PC-9 (cell line): ENCODE results near the gene FARP1. TPM values are rescaled to one million over a fixed set of nuclear protein-coding genes. Genes with fewer than 3 reads are reported as not detected.

Source experiments
- BruUV-seq: library from RNA; stranded (reverse); fragments of 400-500 nt; replicated peaks from 2 replicates; lab custom pipeline; 2021; lab: Mats Ljungman, UMichigan
- CTCF ChIA-PET: fragments of 300-600 bp; sonication (Branson Sonifier 250); formaldehyde crosslinking; loops from one replicate; lab custom pipeline; 2022; ENCODE audit warnings: antibody characterized with exemption; lab: Charles Lee
- POLR2A ChIA-PET: fragments of 300-600 bp; sonication (Branson Sonifier 250); formaldehyde crosslinking; loops from one replicate; lab custom pipeline; 2022; ENCODE audit warnings: antibody characterized with exemption; ENCODE audit not compliant: unreplicated experiment; lab: Charles Lee
- DNase-seq, 2 experiments: peaks; one replicate each; pipeline versions ENCODE4 v3.0.0 to v3.0.0-alpha.2; 2015 to 2022; ENCODE audit warnings: mixed read lengths in 1 of 2
- H2AFZ ChIP-seq: fragments of 200-600 bp; sonication (generic); 2 replicates; pipeline ENCODE4 v1.8.1; 2017; ENCODE audit warnings: antibody characterized with exemption
- H3F3A ChIP-seq: fragments of 200-600 bp; sonication (generic); 2 replicates; pipeline ENCODE4 v1.8.1; 2017; ENCODE audit warnings: antibody characterized with exemption, mild to moderate bottlenecking, low read depth; ENCODE audit not compliant: insufficient read depth
- H3K27ac ChIP-seq: fragments of 200-600 bp; sonication (generic); 2 replicates; pipeline ENCODE4 v1.6.1; 2016; ENCODE audit warnings: mixed run types
- H3K27me3 ChIP-seq: fragments of 200-600 bp; sonication (generic); 2 replicates; pipeline ENCODE4 v1.6.1; 2016; ENCODE audit warnings: low read depth, mixed run types; ENCODE audit not compliant: insufficient read depth
- H3K36me3 ChIP-seq: fragments of 200-600 bp; sonication (generic); 2 replicates; pipeline ENCODE4 v1.6.1; 2016; ENCODE audit warnings: low read depth, mixed run types
- H3K4me1 ChIP-seq: fragments of 200-600 bp; sonication (generic); replicated peaks from 2 replicates; pipeline ENCODE4 v1.6.1; 2016; ENCODE audit warnings: mixed run types; ENCODE audit not compliant: insufficient read depth
- H3K4me2 ChIP-seq: fragments of 200-600 bp; sonication (generic); 2 replicates; pipeline ENCODE4 v1.6.1; 2017; ENCODE audit warnings: mixed run types
- H3K4me3 ChIP-seq: fragments of 200-600 bp; sonication (generic); 2 replicates; pipeline ENCODE4 v1.6.1; 2016; ENCODE audit warnings: mixed run types
- H3K79me2 ChIP-seq: fragments of 200-600 bp; sonication (generic); 2 replicates; pipeline ENCODE4 v1.6.1; 2017; ENCODE audit warnings: low read depth, mixed run types
- H3K9me2 ChIP-seq: fragments of 200-600 bp; sonication (generic); 2 replicates; pipeline ENCODE4 v1.8.1; 2017; ENCODE audit warnings: mild to moderate bottlenecking; ENCODE audit not compliant: insufficient read depth
- H3K9me3 ChIP-seq: fragments of 200-600 bp; sonication (generic); 2 replicates; pipeline ENCODE4 v1.8.1; 2016; ENCODE audit warnings: low read depth; ENCODE audit not compliant: insufficient read depth
- H4K20me1 ChIP-seq: fragments of 200-600 bp; sonication (generic); 2 replicates; pipeline ENCODE4 v1.8.1; 2017; ENCODE audit not compliant: insufficient read depth
- CTCF ChIP-seq: fragments of 200-600 bp; sonication (generic); conservative IDR thresholded peaks from 2 replicates; pipeline ENCODE4 v1.6.1; 2017; ENCODE audit warnings: mixed run types, antibody characterized with exemption, mild to moderate bottlenecking, moderate library complexity
- EZH2 ChIP-seq: fragments of 200-600 bp; sonication (generic); IDR thresholded peaks from 2 replicates; pipeline ENCODE4 v1.8.0; 2017; ENCODE audit warnings: antibody characterized with exemption, low read depth
- intact Hi-C: fragments of 100-400 bp; cut with micrococcal nuclease; formaldehyde crosslinking; loops from one replicate; pipeline ENCODE4 v1.10.0; 2022; ENCODE audit not compliant: unreplicated experiment
- total RNA-seq: library from RNA; stranded (reverse); gene quantifications from 2 replicates; pipeline ENCODE4 v1.2.3, GENCODE V29; 2021

Gene FARP1
- total RNA-seq, 1 experiment from 2014 or later, result 62.1 TPM

- H3K79me2 ChIP-seq, result 0 out of 2 replicates have a peak, but pooled peaks cover 6% of the 10 kb centered on the region
- CTCF ChIA-PET, result no interaction called here
- H4K20me1 ChIP-seq, result no peaks in the 10 kb centered on the region
- H3K36me3 ChIP-seq, result no peaks in the 10 kb centered on the region
- H3K4me1 ChIP-seq, result peaks cover 11% of the 10 kb centered on the region; the same call in 1 of the 2 replicates
- no peak overlapping the region for H3K27ac ChIP-seq
- TF ChIP-seq CTCF, result no peak
- no peak for TF ChIP-seq EZH2
- no peaks in the 10 kb centered on the region for H3K9me3 ChIP-seq
- no peak overlapping the region for H3K4me3 ChIP-seq
- H3K27me3 ChIP-seq, result no peaks in the 10 kb centered on the region
- no peaks in the 10 kb centered on the region for H3K9me2 ChIP-seq
- no peak overlapping the region for H3K4me2 ChIP-seq
- POLR2A ChIA-PET, result no interaction called here
- intact Hi-C loops, result no loop called here
- H3F3A ChIP-seq, result no peaks in the 10 kb centered on the region
- BruUV-seq, result no TSS peak
- DNase-seq, result no peak
- H2AFZ ChIP-seq, result no peak overlapping the region
These were observed 132.1 kb downstream of the FARP1 start for GRCh38 chr13:98274921-98275487.

GRCh38 chr13:98275681-98276171 is 132.8 kb downstream of the FARP1 start:
- Histone ChIP-seq H3K4me2 (no peak overlapping the region), H3K79me2 (0 out of 2 replicates have a peak, but pooled peaks cover 6% of the 10 kb centered on the region), H3K27me3 (no peaks in the 10 kb centered on the region), H2AFZ (no peak overlapping the region), H3K27ac (no peak overlapping the region), H3F3A (no peaks in the 10 kb centered on the region), H3K4me3 (no peak overlapping the region), H3K36me3 (no peaks in the 10 kb centered on the region), H3K9me2 (no peaks in the 10 kb centered on the region), H4K20me1 (no peaks in the 10 kb centered on the region), H3K4me1 (peaks cover 11% of the 10 kb centered on the region; the same call in 1 of the 2 replicates), H3K9me3 (no peaks in the 10 kb centered on the region)
- BruUV-seq, result no TSS peak
- TF ChIP-seq EZH2 (no peak), CTCF (no peak)
- no peak for DNase-seq
- ChIA-PET POLR2A (no interaction called here), CTCF (no interaction called here)
- intact Hi-C loops, result no loop called here

GRCh38 chr13:98276486-98276885 is 133.6 kb downstream of the FARP1 start:
- no TSS peak for BruUV-seq
- no peak overlapping the region for H3K4me2 ChIP-seq
- H3K36me3 ChIP-seq, result no peaks in the 10 kb centered on the region
- no peak for TF ChIP-seq EZH2
- TF ChIP-seq CTCF, result no peak
- no peaks in the 10 kb centered on the region for H3K9me2 ChIP-seq
- H4K20me1 ChIP-seq, result no peaks in the 10 kb centered on the region
- no peaks in the 10 kb centered on the region for H3K27me3 ChIP-seq
- intact Hi-C loops, result no loop called here
- DNase-seq, result no peak
- ChIA-PET CTCF (no interaction called here), POLR2A (no interaction called here)
- H2AFZ ChIP-seq, result no peak overlapping the region
- no peaks in the 10 kb centered on the region for H3K9me3 ChIP-seq
- H3K27ac ChIP-seq, result no peak overlapping the region
- no peak overlapping the region for H3K4me3 ChIP-seq
- H3K79me2 ChIP-seq, result 0 out of 2 replicates have a peak, but pooled peaks cover 6% of the 10 kb centered on the region
- H3F3A ChIP-seq, result no peaks in the 10 kb centered on the region
- peaks cover 11% of the 10 kb centered on the region; the same call in 1 of the 2 replicates for H3K4me1 ChIP-seq
